NK-92 (cell line): Measurements from ENCODE around the gene WWTR1.

Source experiments
- DNase-seq: peaks from one replicate; lab custom pipeline; 2025; ENCODE audit not compliant: unreplicated experiment; lab: John Stamatoyannopoulos, UW

Gene WWTR1

GRCh38 chr3:149625795-149626194, 32.0 kb downstream of the WWTR1 start:
- DNase-seq, result no peak

GRCh38 chr3:149623824-149624223, 34.0 kb downstream of the WWTR1 start:
- no peak for DNase-seq

- DNase-seq, result no peak
These were observed 36.4 kb downstream of the WWTR1 start for GRCh38 chr3:149621218-149622005.

- no peak for DNase-seq
These were observed 37.4 kb downstream of the WWTR1 start for GRCh38 chr3:149620291-149621020.

- no peak for DNase-seq
These were observed 38.7 kb downstream of the WWTR1 start for GRCh38 chr3:149619136-149619535.

- no peak for DNase-seq
These were observed 39.4 kb downstream of the WWTR1 start for GRCh38 chr3:149618151-149619123.

DNA sequence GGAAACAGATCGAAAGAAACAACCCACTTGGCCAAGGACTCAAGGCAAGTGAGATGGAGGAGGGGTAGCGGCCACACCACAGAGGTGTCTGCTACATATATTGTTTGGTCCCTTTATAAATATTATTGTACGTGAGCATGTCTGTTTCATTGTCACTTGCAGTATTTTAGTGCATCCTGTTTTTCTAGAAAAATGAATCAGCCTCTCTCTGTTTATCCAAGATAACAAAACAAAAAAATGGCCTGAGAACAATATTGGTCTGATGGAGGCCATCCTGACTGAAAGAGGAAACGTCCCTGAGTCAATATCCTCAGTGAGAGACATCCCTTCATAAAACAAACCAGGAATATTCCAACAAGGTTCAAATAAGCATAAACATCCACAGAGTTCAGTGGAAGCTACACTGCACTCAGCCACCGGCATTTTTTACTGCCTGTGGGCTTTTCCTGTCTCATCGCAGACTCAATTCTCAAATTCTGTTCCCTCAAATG, 42.0 kb downstream of the WWTR1 start:
- no peak for DNase-seq

- no peak for DNase-seq
These were observed 43.8 kb downstream of the WWTR1 start for GRCh38 chr3:149613988-149614387.

- no peak for DNase-seq
These were observed 45.4 kb downstream of the WWTR1 start for GRCh38 chr3:149612456-149612855.

- DNase-seq, result no peak
These were observed 46.7 kb downstream of the WWTR1 start for GRCh38 chr3:149611149-149611548.

- no peak for DNase-seq
These were observed 47.3 kb downstream of the WWTR1 start for GRCh38 chr3:149610351-149611105.

- no peak for DNase-seq
These were observed 48.2 kb downstream of the WWTR1 start for GRCh38 chr3:149609595-149609994.

GRCh38 chr3:149608987-149609386, 48.8 kb downstream of the WWTR1 start:
- no peak for DNase-seq

DNA sequence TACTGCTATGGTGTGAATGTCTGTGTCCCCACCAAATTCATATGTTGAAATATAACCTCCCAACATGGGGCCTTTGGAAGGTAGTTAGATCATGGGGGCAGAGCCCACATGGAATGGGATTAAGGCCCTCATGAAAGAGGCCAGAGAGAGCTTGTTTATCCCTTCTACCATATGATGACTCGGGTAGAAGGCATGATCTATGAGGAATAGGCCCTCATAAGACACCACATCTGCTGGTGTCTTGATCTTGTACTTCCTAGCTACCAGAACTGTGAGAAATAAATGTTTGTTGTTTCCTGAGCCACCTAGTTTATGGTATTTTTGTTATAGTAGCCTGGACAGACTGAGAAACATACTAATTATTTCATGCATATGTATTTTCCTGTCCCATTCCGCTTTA, 51.9 kb downstream of the WWTR1 start:
- no peak for DNase-seq

- no peak for DNase-seq
These were observed 53.5 kb downstream of the WWTR1 start for GRCh38 chr3:149604125-149604875.

GRCh38 chr3:149603126-149604074, 54.4 kb downstream of the WWTR1 start:
- DNase-seq, result no peak

DNA sequence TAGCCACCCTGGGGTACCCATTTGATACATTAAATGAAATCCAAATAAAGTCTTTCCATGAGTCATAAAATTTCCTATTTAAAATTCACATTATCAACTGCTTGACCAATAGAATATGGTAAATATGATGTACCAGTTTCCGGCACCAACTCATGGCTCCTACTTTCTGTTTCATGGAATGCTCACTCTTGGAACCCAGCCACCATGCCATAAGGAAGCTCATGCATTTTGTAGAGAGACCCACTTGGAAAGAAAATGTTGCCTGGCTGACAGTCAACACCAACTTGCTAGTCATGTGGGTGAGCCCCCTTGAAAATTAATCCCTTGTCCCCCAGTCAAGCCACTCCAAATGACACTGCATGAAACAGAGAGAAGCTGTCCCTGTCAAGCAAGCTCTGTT, 57.2 kb downstream of the WWTR1 start:
- DNase-seq, result no peak

DNA sequence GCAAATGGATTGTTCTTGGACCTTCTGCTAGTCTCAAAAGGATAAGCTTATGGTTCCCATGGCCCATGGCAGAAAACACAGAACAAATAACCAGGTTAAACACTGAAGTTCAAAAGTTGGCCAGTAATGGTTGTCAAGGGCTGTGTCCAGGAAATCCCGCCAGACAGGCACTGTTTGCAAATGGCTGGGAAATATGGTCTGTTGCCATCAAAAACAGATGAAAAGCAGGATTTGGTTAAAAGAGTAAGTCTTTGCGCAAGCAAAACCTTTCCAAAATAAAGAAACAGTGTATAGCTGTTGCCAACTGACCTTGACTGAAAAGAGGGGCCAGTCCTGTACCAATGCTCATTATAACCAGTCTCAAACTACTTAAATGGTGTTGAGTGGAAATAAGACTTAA, 58.6 kb downstream of the WWTR1 start:
- no peak for DNase-seq
